M059J (cell line): ENCODE data around the gene DEAF1. TPM values are rescaled to one million over a fixed set of nuclear protein-coding genes. Genes with fewer than 3 reads are reported as not detected.

ENCODE experiments used
- DNase-seq: peaks from one replicate; pipeline ENCODE4 v3.0.0-alpha.2; 2012; ENCODE audit warnings: low read depth
- total RNA-seq: library from RNA; depleted of rRNA; stranded (reverse); fragments of >200 nt; shearing (Covaris generic); gene quantifications from 2 replicates; pipeline ENCODE4 v1.2.3, GENCODE V29; 2014; rRNA removed

DEAF1 gene
- total RNA-seq, 1 experiment from 2014 or later, result 31.0 TPM

- no peak for DNase-seq
These were observed 83.7 kb downstream of the DEAF1 start for GRCh38 chr11:611001-611996.

GRCh38 chr11:610146-610801 is 84.7 kb downstream of the DEAF1 start:
- DNase-seq, result no peak

DNA sequence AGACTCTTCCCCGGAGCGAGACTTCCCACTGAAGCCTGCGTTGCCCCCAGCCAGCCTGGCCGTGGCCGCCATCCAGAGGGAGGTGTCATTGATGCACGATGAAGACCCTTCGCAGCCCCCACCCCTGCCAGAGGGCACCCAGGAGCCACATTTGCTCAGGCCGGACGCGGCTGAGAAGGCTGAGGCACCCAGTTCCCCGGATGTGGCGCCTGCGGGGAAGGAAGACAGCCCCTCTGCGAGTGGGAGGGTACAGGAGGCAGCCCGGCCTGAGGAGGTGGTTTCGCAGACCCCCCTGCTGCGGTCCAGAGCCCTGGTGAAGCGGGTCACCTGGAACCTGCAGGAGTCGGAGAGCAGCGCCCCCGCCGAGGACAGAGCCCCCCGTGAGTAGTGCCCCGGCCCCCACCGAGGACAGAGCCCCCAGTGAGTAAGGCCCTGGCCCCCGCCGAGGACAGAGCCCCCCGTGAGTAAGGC is 85.6 kb downstream of the DEAF1 start:
- no peak for DNase-seq

GRCh38 chr11:608791-609251 is 86.2 kb downstream of the DEAF1 start:
- no peak for DNase-seq

DNA sequence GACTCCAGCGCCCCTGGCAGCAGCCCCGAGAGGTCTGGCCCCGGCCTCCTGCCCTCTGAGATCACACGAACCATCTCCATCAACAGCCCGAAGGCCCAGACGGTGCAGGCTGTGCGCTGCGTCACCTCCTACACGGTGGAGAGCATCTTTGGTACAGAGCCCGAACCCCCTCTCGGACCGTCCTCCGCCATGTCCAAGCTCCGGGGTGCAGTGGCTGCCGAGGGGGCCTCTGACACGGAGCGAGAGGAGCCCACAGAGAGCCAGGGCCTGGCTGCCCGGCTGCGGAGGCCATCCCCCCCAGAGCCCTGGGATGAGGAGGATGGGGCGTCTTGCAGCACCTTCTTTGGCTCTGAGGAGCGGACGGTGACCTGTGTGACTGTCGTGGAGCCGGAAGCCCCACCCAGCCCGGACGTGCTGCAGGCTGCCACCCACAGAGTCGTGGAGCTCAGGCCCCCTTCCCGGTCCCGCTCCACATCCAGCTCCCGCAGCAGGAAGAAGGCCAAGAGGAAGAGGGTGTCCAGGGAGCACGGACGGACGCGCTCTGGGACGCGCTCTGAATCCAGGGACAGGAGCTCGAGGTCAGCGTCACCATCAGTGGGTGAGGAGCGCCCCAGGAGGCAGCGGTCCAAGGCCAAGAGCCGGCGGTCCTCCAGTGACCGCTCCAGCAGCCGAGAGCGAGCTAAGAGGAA is 86.9 kb downstream of the DEAF1 start:
- no peak for DNase-seq

DNA sequence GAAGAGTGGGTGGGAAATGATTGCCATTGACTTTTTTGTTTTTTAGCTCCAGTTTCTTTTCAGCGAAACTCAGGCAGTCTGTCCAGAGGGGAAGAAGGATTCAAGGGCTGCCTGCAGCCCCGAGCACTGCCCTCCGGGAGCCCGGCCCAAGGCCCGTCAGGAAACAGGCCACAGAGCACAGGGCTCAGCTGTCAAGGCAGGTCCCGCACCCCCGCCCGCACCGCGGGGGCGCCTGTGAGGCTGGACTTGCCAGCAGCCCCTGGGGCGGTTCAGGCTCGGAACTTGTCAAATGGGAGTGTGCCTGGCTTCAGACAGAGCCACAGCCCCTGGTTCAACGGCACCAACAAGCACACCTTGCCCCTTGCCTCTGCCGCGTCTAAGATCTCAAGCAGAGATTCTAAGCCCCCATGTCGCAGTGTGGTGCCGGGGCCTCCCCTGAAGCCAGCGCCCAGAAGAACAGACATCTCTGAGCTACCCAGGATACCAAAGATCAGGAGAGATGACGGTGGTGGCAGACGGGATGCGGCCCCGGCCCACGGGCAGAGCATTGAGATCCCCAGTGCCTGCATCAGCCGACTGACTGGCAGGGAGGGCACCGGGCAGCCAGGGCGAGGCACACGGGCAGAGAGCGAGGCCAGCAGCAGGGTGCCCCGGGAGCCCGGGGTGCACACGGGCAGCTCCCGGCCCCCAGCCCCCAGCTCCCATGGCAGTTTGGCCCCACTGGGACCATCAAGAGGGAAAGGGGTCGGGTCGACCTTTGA is 87.8 kb downstream of the DEAF1 start:
- DNase-seq, result no peak

DNA sequence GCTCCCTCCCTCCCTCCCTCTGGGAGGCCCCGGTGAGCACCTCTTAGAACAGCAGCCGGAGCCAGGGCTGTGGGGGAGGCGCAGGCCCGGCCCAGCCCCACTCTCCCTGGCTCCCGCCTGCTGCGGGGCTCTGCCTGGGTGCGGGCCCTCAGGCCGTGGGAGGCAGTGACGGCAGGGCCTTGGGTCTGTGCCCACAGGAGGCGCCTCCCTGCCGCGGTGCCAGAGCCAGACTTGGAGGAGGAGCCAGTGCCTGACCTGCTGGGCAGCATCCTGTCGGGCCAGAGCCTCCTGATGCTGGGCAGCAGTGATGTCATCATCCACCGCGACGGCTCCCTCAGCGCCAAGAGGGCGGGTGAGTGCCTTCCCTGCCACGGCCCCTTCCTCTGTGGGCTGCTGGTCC is 88.8 kb downstream of the DEAF1 start:
- peak; percentile 40 for DNase-seq

- no peak for DNase-seq
These were observed 89.5 kb downstream of the DEAF1 start for GRCh38 chr11:605286-606129.

GRCh38 chr11:603154-603553 is 91.9 kb downstream of the DEAF1 start:
- DNase-seq, result no peak

GRCh38 chr11:601573-602245 is 93.3 kb downstream of the DEAF1 start:
- DNase-seq, result no peak

- DNase-seq, result no peak
These were observed 96.9 kb downstream of the DEAF1 start for GRCh38 chr11:598005-598680.

- no peak for DNase-seq
These were observed 97.8 kb downstream of the DEAF1 start for GRCh38 chr11:597166-597725.

GRCh38 chr11:596374-596773 is 98.6 kb downstream of the DEAF1 start:
- no peak for DNase-seq

DNA sequence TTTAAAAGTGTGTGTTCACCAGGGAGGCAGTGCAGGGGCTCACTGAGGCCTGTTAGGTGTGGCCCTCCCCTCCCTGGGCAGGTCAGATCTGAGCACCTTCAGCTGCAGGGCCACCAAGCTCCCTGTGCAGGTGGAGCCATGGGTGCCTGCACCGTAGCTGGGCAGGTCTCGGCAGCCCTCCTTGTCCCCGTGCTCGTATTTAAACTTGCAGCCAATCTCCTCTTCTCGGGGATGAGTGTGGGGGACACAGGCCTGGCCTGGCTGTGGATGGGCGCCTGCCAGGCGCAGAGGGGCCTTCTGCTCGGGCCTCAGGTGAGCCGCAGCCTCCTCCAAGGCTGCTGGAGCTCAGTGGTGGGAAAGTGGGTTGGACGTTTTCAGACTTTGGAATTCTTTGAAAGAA is 99.6 kb downstream of the DEAF1 start:
- no peak for DNase-seq

Other genes with a start within 250 kb of the DEAF1 start
- 27.5 and 35.5 TPM in 2 replicates for gene PTDSS2, start 244.9 kb downstream of the DEAF1 start, total RNA-seq
- gene RNH1, start 188.0 kb downstream of the DEAF1 start, total RNA-seq, result 169 and 259 TPM in 2 replicates
- gene HRAS, start 159.6 kb downstream of the DEAF1 start, total RNA-seq, result 56.9 and 110 TPM in 2 replicates
- gene LRRC56, start 157.7 kb downstream of the DEAF1 start, total RNA-seq, result 0.25 and 0.34 TPM in 2 replicates
- gene LMNTD2, start 134.5 kb downstream of the DEAF1 start, total RNA-seq, result 1.1 and 3.8 TPM in 2 replicates
- gene RASSF7, start 134.3 kb downstream of the DEAF1 start, total RNA-seq, result 53.4 and 56.0 TPM in 2 replicates
- gene PHRF1, start 118.8 kb downstream of the DEAF1 start, total RNA-seq, result 17.0 and 24.3 TPM in 2 replicates
- not detected in 2 replicates for gene IRF7, start 79.3 kb downstream of the DEAF1 start, total RNA-seq
- gene CDHR5, start 70.3 kb downstream of the DEAF1 start, total RNA-seq, result not detected in 2 replicates
- not detected in 2 replicates for gene SCT, start 68.0 kb downstream of the DEAF1 start, total RNA-seq
- not detected in 2 replicates for gene DRD4, start 58.0 kb downstream of the DEAF1 start, total RNA-seq
- 7.9 and 14.9 TPM in 2 replicates for gene TMEM80, start 594 bp upstream of the DEAF1 start, total RNA-seq
- 4.9 and 10.6 TPM in 2 replicates for gene EPS8L2, start 11.0 kb upstream of the DEAF1 start, total RNA-seq
- gene TALDO1, start 52.2 kb upstream of the DEAF1 start, total RNA-seq, result 247 and 252 TPM in 2 replicates
- 22.5 and 25.6 TPM in 2 replicates for gene GATD1, start 82.3 kb upstream of the DEAF1 start, total RNA-seq
- not detected in 2 replicates for gene CEND1, start 94.9 kb upstream of the DEAF1 start, total RNA-seq
- gene SLC25A22, start 103.1 kb upstream of the DEAF1 start, total RNA-seq, result 7.5 and 26.5 TPM in 2 replicates
- gene PIDD1, start 110.0 kb upstream of the DEAF1 start, total RNA-seq, result 3.3 and 8.2 TPM in 2 replicates
- gene RPLP2, start 114.7 kb upstream of the DEAF1 start, total RNA-seq, result 714 and 877 TPM in 2 replicates
- 27.8 and 50.0 TPM in 2 replicates for gene PNPLA2, start 123.7 kb upstream of the DEAF1 start, total RNA-seq
- 2.1 and 9.6 TPM in 2 replicates for gene CRACR2B, start 132.7 kb upstream of the DEAF1 start, total RNA-seq
- 588 and 642 TPM in 2 replicates for gene CD151, start 137.7 kb upstream of the DEAF1 start, total RNA-seq
- gene POLR2L, start 147.3 kb upstream of the DEAF1 start, total RNA-seq, result 147 and 201 TPM in 2 replicates
- 207 and 240 TPM in 2 replicates for gene TSPAN4, start 147.6 kb upstream of the DEAF1 start, total RNA-seq
- gene CHID1, start 215.6 kb upstream of the DEAF1 start, total RNA-seq, result 88.2 and 92.6 TPM in 2 replicates
- gene AP2A2, start 230.6 kb upstream of the DEAF1 start, total RNA-seq, result 40.9 and 49.3 TPM in 2 replicates